Measurements from ENCODE around the gene PEX19. TPM values are rescaled to one million over a fixed set of nuclear protein-coding genes. Genes with fewer than 3 reads are reported as not detected.
A peak's percentile ranks its signal among the peaks of the same experiment; 100 is the strongest.
"Not testable (repeated sequence)": the region's sequence is repeated elsewhere in the genome, so short reads cannot be mapped to it uniquely, and the experiment has no call there.

Gene PEX19
- total RNA-seq, 1 donor from 2014 or later, result 55.9 TPM

- H3K27me3 Mint-ChIP-seq (ENCODE audit: insufficient read depth), result no peaks in the 10 kb centered on the region
- intact Hi-C loops (cut with micrococcal nuclease), result no loop called here
- H3K27ac Mint-ChIP-seq, result no peak overlapping the region
- no peak for DNase-seq (ENCODE audit: low spot score)
- H3K9me3 Mint-ChIP-seq, result no peaks in the 10 kb centered on the region
- H3K36me3 Mint-ChIP-seq (ENCODE audit: low read depth), result peaks cover 72% of the 10 kb centered on the region
- H3K4me3 Mint-ChIP-seq, result no peak overlapping the region
- peaks cover 4% of the 10 kb centered on the region for H3K4me1 Mint-ChIP-seq (ENCODE audit: low read depth)
These were observed 11.1 kb upstream of the PEX19 start for GRCh38 chr1:160296036-160296435.

- H3K9me3 Mint-ChIP-seq, result no peaks in the 10 kb centered on the region
- H3K4me1 Mint-ChIP-seq (ENCODE audit: low read depth), result peaks cover 5% of the 10 kb centered on the region
- H3K4me3 Mint-ChIP-seq, result no peak overlapping the region
- intact Hi-C loops (cut with micrococcal nuclease), result no loop called here
- H3K36me3 Mint-ChIP-seq (ENCODE audit: low read depth), result peaks cover 64% of the 10 kb centered on the region
- no peaks in the 10 kb centered on the region for H3K27me3 Mint-ChIP-seq (ENCODE audit: insufficient read depth)
- DNase-seq (ENCODE audit: low spot score), result no peak
- no peak overlapping the region for H3K27ac Mint-ChIP-seq
These were observed 8.4 kb upstream of the PEX19 start for GRCh38 chr1:160293020-160293968.

- no peaks in the 10 kb centered on the region for H3K27me3 Mint-ChIP-seq (ENCODE audit: insufficient read depth)
- H3K4me3 Mint-ChIP-seq, result no peak overlapping the region
- H3K9me3 Mint-ChIP-seq, result no peaks in the 10 kb centered on the region
- intact Hi-C loops (cut with micrococcal nuclease), result loop anchor here (1.0 kb wide), 4 partner anchors 39 to 190 kb away; no protein-coding TSS in a partner anchor
- peaks cover 52% of the 10 kb centered on the region for H3K36me3 Mint-ChIP-seq (ENCODE audit: low read depth)
- H3K27ac Mint-ChIP-seq, result no peak overlapping the region
- H3K4me1 Mint-ChIP-seq (ENCODE audit: low read depth), result peaks cover 5% of the 10 kb centered on the region
- peak; percentile 49 for DNase-seq (ENCODE audit: low spot score)
These were observed 6.6 kb upstream of the PEX19 start for GRCh38 chr1:160291248-160292220.

DNA sequence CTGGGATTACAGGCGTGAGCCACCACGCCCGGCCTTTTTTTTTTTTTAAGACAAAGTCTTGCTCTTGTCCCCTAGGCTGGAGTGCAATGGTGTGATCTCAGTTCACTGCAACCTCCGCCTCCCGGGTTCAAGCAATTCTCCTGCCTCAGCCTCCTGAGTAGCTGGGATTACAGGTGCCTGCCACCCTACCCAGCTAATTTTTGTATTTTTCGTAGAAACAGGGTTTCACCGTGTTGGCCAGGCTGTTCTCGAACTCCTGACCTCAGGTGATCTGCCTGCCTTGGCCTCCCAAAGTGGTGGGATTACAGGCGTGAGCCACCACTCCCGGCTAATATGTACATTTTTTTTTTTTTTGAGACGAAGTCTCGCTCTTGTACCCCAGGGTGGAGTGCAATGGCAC, 2.8 kb upstream of the PEX19 start:
- H3K4me3 Mint-ChIP-seq; H3K27me3 Mint-ChIP-seq (ENCODE audit: insufficient read depth); H3K9me3 Mint-ChIP-seq; H3K27ac Mint-ChIP-seq; intact Hi-C loops (cut with micrococcal nuclease); DNase-seq (ENCODE audit: low spot score): not testable (repeated sequence)
- Mint-ChIP-seq H3K4me1 (ENCODE audit: low read depth) (peaks cover 24% of the 10 kb centered on the region), H3K36me3 (ENCODE audit: low read depth) (peaks cover 29% of the 10 kb centered on the region)

GRCh38 chr1:160285506-160285905, 573 bp upstream of the PEX19 start:
- H3K27me3 Mint-ChIP-seq (ENCODE audit: insufficient read depth), result no peaks in the 10 kb centered on the region
- peak overlapping the region; percentile 100 for H3K4me3 Mint-ChIP-seq
- DNase-seq (ENCODE audit: low spot score), result no peak
- H3K36me3 Mint-ChIP-seq (ENCODE audit: low read depth), result peaks cover 19% of the 10 kb centered on the region
- intact Hi-C loops (cut with micrococcal nuclease), result loop anchor here (1.0 kb wide), 4 partner anchors 23 to 186 kb away; partner anchors contain the start of genes COPA, DCAF8 and NCSTN
- peak overlapping the region; percentile 62 for H3K27ac Mint-ChIP-seq
- H3K4me1 Mint-ChIP-seq (ENCODE audit: low read depth), result peaks cover 19% of the 10 kb centered on the region
- no peaks in the 10 kb centered on the region for H3K9me3 Mint-ChIP-seq

DNA sequence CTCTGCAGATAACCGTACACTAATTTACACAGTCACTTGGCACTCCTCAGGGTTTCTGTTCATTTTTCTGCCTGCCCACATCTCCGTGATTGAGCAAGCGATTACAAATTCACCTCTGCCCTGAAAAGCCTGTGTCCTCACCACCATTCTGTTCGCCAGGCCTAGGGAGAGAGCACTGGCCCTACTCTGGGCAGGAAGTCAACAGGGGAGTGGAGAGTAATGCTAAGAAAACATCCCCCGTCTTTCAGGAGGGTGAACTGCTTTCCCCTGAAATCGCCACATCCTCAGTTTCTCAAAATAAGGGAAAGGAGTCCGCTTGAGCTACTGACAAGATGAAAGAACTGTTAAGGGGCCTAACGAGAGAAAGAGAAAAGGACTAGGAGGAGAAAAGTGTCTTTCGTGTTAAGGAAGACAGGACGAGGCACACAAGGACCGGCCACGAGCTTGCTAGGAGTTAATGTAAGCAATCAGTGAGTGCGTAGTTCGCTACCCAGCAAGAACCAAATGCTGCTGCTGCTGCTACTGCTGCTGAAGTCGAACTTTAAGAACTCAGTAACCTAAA, 632 bp downstream of the PEX19 start:
- Mint-ChIP-seq H3K36me3 (ENCODE audit: low read depth) (peaks cover 18% of the 10 kb centered on the region), H3K4me3 (peak overlapping the region; percentile 100), H3K4me1 (ENCODE audit: low read depth) (peaks cover 19% of the 10 kb centered on the region), H3K27ac (peak overlapping the region; percentile 96), H3K27me3 (ENCODE audit: insufficient read depth) (no peaks in the 10 kb centered on the region), H3K9me3 (no peaks in the 10 kb centered on the region)
- DNase-seq (ENCODE audit: low spot score), result no peak
- intact Hi-C loops (cut with micrococcal nuclease), result no loop called here

- Mint-ChIP-seq H3K4me3 (no peak overlapping the region), H3K9me3 (no peaks in the 10 kb centered on the region), H3K27me3 (ENCODE audit: insufficient read depth) (no peaks in the 10 kb centered on the region), H3K36me3 (ENCODE audit: low read depth) (peaks cover 24% of the 10 kb centered on the region), H3K4me1 (ENCODE audit: low read depth) (peaks cover 19% of the 10 kb centered on the region), H3K27ac (no peak overlapping the region)
- intact Hi-C loops (cut with micrococcal nuclease), result no loop called here
- DNase-seq (ENCODE audit: low spot score), result no peak
These were observed 2.1 kb downstream of the PEX19 start for GRCh38 chr1:160282807-160283206.

- no peaks in the 10 kb centered on the region for H3K4me1 Mint-ChIP-seq (ENCODE audit: low read depth)
- peaks cover 28% of the 10 kb centered on the region for H3K36me3 Mint-ChIP-seq (ENCODE audit: low read depth)
- intact Hi-C loops (cut with micrococcal nuclease), result no loop called here
- no peak overlapping the region for H3K4me3 Mint-ChIP-seq
- H3K27ac Mint-ChIP-seq, result no peak overlapping the region
- H3K27me3 Mint-ChIP-seq (ENCODE audit: insufficient read depth), result no peaks in the 10 kb centered on the region
- DNase-seq (ENCODE audit: low spot score), result no peak
- H3K9me3 Mint-ChIP-seq, result no peaks in the 10 kb centered on the region
These were observed 6.9 kb downstream of the PEX19 start for GRCh38 chr1:160277987-160278386.

GRCh38 chr1:160277330-160277729, 7.6 kb downstream of the PEX19 start:
- H3K4me1 Mint-ChIP-seq (ENCODE audit: low read depth), result no peaks in the 10 kb centered on the region
- no peak overlapping the region for H3K27ac Mint-ChIP-seq
- no peaks in the 10 kb centered on the region for H3K9me3 Mint-ChIP-seq
- peaks cover 28% of the 10 kb centered on the region for H3K36me3 Mint-ChIP-seq (ENCODE audit: low read depth)
- H3K27me3 Mint-ChIP-seq (ENCODE audit: insufficient read depth), result no peaks in the 10 kb centered on the region
- intact Hi-C loops (cut with micrococcal nuclease), result no loop called here
- DNase-seq (ENCODE audit: low spot score), result no peak
- no peak overlapping the region for H3K4me3 Mint-ChIP-seq

DNA sequence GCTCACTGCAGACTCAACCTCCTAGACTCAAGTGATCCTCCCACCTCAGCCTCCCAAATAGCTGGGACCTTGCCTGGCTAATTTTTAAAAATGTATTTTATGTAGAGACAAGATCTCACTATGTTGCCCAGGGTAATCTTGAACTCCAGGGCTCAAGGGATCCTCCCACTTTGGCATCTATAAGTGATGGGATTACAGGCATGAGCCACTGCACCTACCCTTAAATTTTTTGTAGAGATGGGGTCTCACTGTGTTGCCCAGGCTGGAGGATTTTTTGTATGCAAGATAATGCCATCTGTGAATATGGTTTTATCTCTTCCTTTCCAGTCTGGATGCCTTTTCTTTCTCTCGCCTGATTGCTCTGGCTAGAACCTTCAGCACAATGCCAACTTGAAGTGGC, 13.9 kb downstream of the PEX19 start:
- no peaks in the 10 kb centered on the region for H3K4me1 Mint-ChIP-seq (ENCODE audit: low read depth)
- H3K36me3 Mint-ChIP-seq (ENCODE audit: low read depth), result peaks cover 1% of the 10 kb centered on the region
- H3K4me3 Mint-ChIP-seq, result no peak overlapping the region
- no peaks in the 10 kb centered on the region for H3K9me3 Mint-ChIP-seq
- H3K27me3 Mint-ChIP-seq (ENCODE audit: insufficient read depth), result no peaks in the 10 kb centered on the region
- no peak overlapping the region for H3K27ac Mint-ChIP-seq
- no peak for DNase-seq (ENCODE audit: low spot score)
- intact Hi-C loops (cut with micrococcal nuclease), result no loop called here

GRCh38 chr1:160267284-160267991, 17.5 kb downstream of the PEX19 start:
- DNase-seq (ENCODE audit: low spot score), result no peak
- peaks cover 4% of the 10 kb centered on the region for H3K36me3 Mint-ChIP-seq (ENCODE audit: low read depth)
- peaks cover 20% of the 10 kb centered on the region for H3K4me1 Mint-ChIP-seq (ENCODE audit: low read depth)
- no peak overlapping the region for H3K27ac Mint-ChIP-seq
- H3K4me3 Mint-ChIP-seq, result no peak overlapping the region
- intact Hi-C loops (cut with micrococcal nuclease), result loop anchor here (10.0 kb wide), 2 partner anchors 483 to 867 kb away; partner anchors contain the start of genes DEDD and DUSP23
- H3K27me3 Mint-ChIP-seq (ENCODE audit: insufficient read depth), result no peaks in the 10 kb centered on the region
- H3K9me3 Mint-ChIP-seq, result no peaks in the 10 kb centered on the region

DNA sequence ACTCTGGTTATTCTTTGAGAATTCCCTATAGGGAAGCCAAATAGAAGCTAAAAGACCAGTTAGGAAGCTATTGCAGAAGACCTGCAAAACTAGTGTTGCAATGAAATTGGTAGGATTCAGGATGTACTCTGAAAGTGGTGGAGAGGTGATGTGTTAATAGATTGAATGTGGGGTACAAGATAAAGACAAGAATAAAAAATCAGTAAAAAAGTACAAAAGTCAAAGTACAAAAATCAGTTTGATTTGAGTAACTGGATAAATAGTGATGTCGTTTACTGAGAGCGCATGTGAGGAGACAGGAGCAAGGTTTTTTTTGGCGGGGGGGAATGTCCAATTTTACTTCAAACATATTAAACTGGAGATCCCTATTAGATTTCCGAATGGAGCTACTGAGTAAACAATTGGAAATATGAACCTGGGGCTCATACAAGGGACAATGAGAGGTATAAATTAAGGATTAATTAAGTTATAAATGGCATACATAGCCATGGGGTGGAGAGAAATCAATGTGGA, 20.1 kb downstream of the PEX19 start:
- no peaks in the 10 kb centered on the region for H3K27me3 Mint-ChIP-seq (ENCODE audit: insufficient read depth)
- H3K4me1 Mint-ChIP-seq (ENCODE audit: low read depth), result peaks cover 40% of the 10 kb centered on the region
- H3K9me3 Mint-ChIP-seq, result no peaks in the 10 kb centered on the region
- no peak overlapping the region for H3K27ac Mint-ChIP-seq
- no peak for DNase-seq (ENCODE audit: low spot score)
- intact Hi-C loops (cut with micrococcal nuclease), result loop anchor here (5.0 to 10.0 kb wide), 4 partner anchors 233 to 870 kb away; partner anchors contain the start of genes CD84, DEDD, DUSP23 and PIGM
- peaks cover 11% of the 10 kb centered on the region for H3K36me3 Mint-ChIP-seq (ENCODE audit: low read depth)
- no peak overlapping the region for H3K4me3 Mint-ChIP-seq
